MM.1S (cell line): ENCODE results near the gene CMTM5.
"Not testable (repeated sequence)": the region's sequence is repeated elsewhere in the genome, so short reads cannot be mapped to it uniquely, and the experiment has no call there.

Experiments used
- DNase-seq: peaks from one replicate; pipeline ENCODE4 v3.0.0-alpha.2; 2015
- H2AFZ ChIP-seq: fragments of 300-600 bp; sonication (generic); 2 replicates; pipeline ENCODE4 v1.6.0; 2016; ENCODE audit warnings: antibody characterized with exemption, low read length
- H3F3A ChIP-seq: fragments of 300-600 bp; sonication (generic); 2 replicates; pipeline ENCODE4 v1.6.1; 2016; ENCODE audit warnings: mild to moderate bottlenecking, antibody characterized with exemption, low read length, moderate library complexity, mixed read lengths; ENCODE audit not compliant: insufficient read depth
- H3K27ac ChIP-seq: fragments of 300-600 bp; sonication (generic); 2 replicates; pipeline ENCODE4 v1.5.1; 2016; ENCODE audit warnings: mild to moderate bottlenecking, low read length
- H3K27me3 ChIP-seq: fragments of 300-600 bp; sonication (generic); replicated peaks from 2 replicates; pipeline ENCODE4 v1.6.0; 2016; ENCODE audit warnings: low read length; ENCODE audit not compliant: insufficient read depth
- H3K36me3 ChIP-seq: fragments of 300-600 bp; sonication (generic); replicated peaks from 2 replicates; pipeline ENCODE4 v1.6.1; 2016; ENCODE audit warnings: mild to moderate bottlenecking, low read length, mixed read lengths; ENCODE audit not compliant: insufficient read depth
- H3K4me1 ChIP-seq: fragments of 300-600 bp; sonication (generic); 2 replicates; pipeline ENCODE4 v1.6.1; 2016; ENCODE audit warnings: low read length, mixed read lengths
- H3K4me2 ChIP-seq: fragments of 300-600 bp; sonication (generic); 2 replicates; pipeline ENCODE4 v1.6.0; 2016; ENCODE audit warnings: low read depth, low read length
- H3K4me3 ChIP-seq: fragments of 300-600 bp; sonication (generic); 2 replicates; pipeline ENCODE4 v1.5.1; 2016; ENCODE audit warnings: low read length, mixed read lengths
- H3K79me2 ChIP-seq: fragments of 300-600 bp; sonication (generic); 2 replicates; pipeline ENCODE4 v1.6.1; 2016; ENCODE audit warnings: mixed run types, low read length, mixed read lengths
- H3K9ac ChIP-seq: fragments of 300-600 bp; sonication (generic); 2 replicates; pipeline ENCODE4 v1.6.1; 2016; ENCODE audit warnings: low read length, mixed read lengths
- H3K9me2 ChIP-seq: fragments of 300-600 bp; sonication (generic); replicated peaks from 2 replicates; pipeline ENCODE4 v1.6.1; 2016; ENCODE audit warnings: mild to moderate bottlenecking, low read length, mixed read lengths; ENCODE audit not compliant: insufficient read depth
- H3K9me3 ChIP-seq: fragments of 300-600 bp; sonication (generic); replicated peaks from 2 replicates; pipeline ENCODE4 v1.6.1; 2016; ENCODE audit warnings: mild to moderate bottlenecking, low read length, mixed read lengths; ENCODE audit not compliant: insufficient read depth
- H4K20me1 ChIP-seq: fragments of 300-600 bp; sonication (generic); 2 replicates; pipeline ENCODE4 v1.6.1; 2016; ENCODE audit warnings: mild to moderate bottlenecking, low read length, moderate library complexity, mixed read lengths; ENCODE audit not compliant: insufficient read depth
- CTCF ChIP-seq: fragments of 300-600 bp; sonication (generic); IDR thresholded peaks from 2 replicates; pipeline ENCODE4 v1.5.1; 2016; ENCODE audit warnings: antibody characterized with exemption, low read length, mixed read lengths
- EZH2 ChIP-seq: fragments of 300-600 bp; sonication (generic); optimal IDR thresholded peaks from 2 replicates; pipeline ENCODE3; 2017; ENCODE audit warnings: low read depth, mild to moderate bottlenecking, antibody characterized with exemption, low read length, mixed read lengths
- EZH2phosphoT487 ChIP-seq: fragments of 300-600 bp; sonication (generic); IDR thresholded peaks from 2 replicates; pipeline ENCODE4 v1.6.1; 2018; ENCODE audit warnings: antibody characterized with exemption, low read length

Gene CMTM5

GRCh38 chr14:23398348-23398747 is 21.5 kb downstream of the CMTM5 start:
- H3K36me3 ChIP-seq: no peaks in the 10 kb centered on the region
- DNase-seq: no peak

DNA sequence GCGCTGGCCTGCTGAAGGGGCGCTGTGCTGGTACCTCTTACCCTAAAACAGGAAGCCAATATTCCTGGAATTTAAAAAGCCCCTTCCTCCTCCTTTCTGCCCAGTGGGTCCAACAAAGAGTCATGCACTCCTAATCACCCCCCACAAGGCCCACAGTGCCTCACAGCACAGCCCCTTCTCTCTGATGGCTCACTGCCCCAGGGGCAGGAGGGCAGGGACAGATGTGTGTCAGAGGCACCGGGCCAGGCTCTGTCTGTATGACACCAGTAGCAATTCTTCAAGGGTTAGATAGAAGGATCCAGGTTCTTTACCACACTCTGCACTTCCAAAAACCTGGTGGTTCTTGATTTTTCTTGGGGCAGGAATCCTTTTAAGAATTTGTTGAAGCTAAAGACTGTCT is 22.3 kb downstream of the CMTM5 start:
- Histone ChIP-seq H3K36me3 (no peaks in the 10 kb centered on the region), H3K27me3 (peaks cover 9% of the 10 kb centered on the region), H3K4me2 (no peak overlapping the region), H3K79me2 (no peaks in the 10 kb centered on the region), H2AFZ (no peak overlapping the region), H3K4me3 (no peak overlapping the region), H4K20me1 (no peaks in the 10 kb centered on the region), H3K9me3 (no peaks in the 10 kb centered on the region), H3K9ac (no peak overlapping the region), H3K27ac (no peak overlapping the region), H3K9me2 (no peaks in the 10 kb centered on the region), H3K4me1 (no peaks in the 10 kb centered on the region), H3F3A (no peaks in the 10 kb centered on the region)
- DNase-seq: no peak
- TF ChIP-seq EZH2phosphoT487: no peak
- no peak for TF ChIP-seq EZH2
- no peak for TF ChIP-seq CTCF

More at GRCh38 chr14:23398348-23398747, 21.5 kb downstream of the CMTM5 start:
- H3K27ac ChIP-seq: no peak overlapping the region
- no peaks in the 10 kb centered on the region for H3F3A ChIP-seq
- no peaks in the 10 kb centered on the region for H3K9me2 ChIP-seq
- TF ChIP-seq EZH2phosphoT487 (no peak), CTCF (no peak), EZH2 (no peak)
- H4K20me1 ChIP-seq: no peaks in the 10 kb centered on the region
- no peaks in the 10 kb centered on the region for H3K4me1 ChIP-seq
- H3K27me3 ChIP-seq: peaks cover 1% of the 10 kb centered on the region
- H3K79me2 ChIP-seq: no peaks in the 10 kb centered on the region
- no peak overlapping the region for H3K4me3 ChIP-seq
- no peak overlapping the region for H3K9ac ChIP-seq
- H2AFZ ChIP-seq: no peak overlapping the region
- no peak overlapping the region for H3K4me2 ChIP-seq
- no peaks in the 10 kb centered on the region for H3K9me3 ChIP-seq

- Histone ChIP-seq H3K79me2 (no peaks in the 10 kb centered on the region), H3K4me2 (no peak overlapping the region), H3K36me3 (no peaks in the 10 kb centered on the region), H3K9me2 (no peaks in the 10 kb centered on the region), H3F3A (no peaks in the 10 kb centered on the region), H3K27me3 (peaks cover 10% of the 10 kb centered on the region), H4K20me1 (no peaks in the 10 kb centered on the region), H3K9me3 (no peaks in the 10 kb centered on the region), H3K27ac (no peak overlapping the region), H3K9ac (no peak overlapping the region), H3K4me1 (no peaks in the 10 kb centered on the region), H2AFZ (no peak overlapping the region), H3K4me3 (no peak overlapping the region)
- TF ChIP-seq EZH2phosphoT487: no peak
- no peak for TF ChIP-seq EZH2
- TF ChIP-seq CTCF: no peak
- DNase-seq: no peak
These were observed 22.7 kb downstream of the CMTM5 start for GRCh38 chr14:23399591-23399990.

- H4K20me1 ChIP-seq, H3K9ac ChIP-seq, H3K9me3 ChIP-seq, H2AFZ ChIP-seq, H3F3A ChIP-seq, H3K4me1 ChIP-seq, H3K36me3 ChIP-seq, H3K27ac ChIP-seq, DNase-seq, H3K79me2 ChIP-seq, H3K4me3 ChIP-seq, H3K4me2 ChIP-seq, H3K9me2 ChIP-seq: not testable (repeated sequence)
- peaks cover 11% of the 10 kb centered on the region for H3K27me3 ChIP-seq
These were observed 23.8 kb downstream of the CMTM5 start for GRCh38 chr14:23400496-23401149.
